Measurements from ENCODE around the gene FNTB. TPM values are rescaled to one million over a fixed set of nuclear protein-coding genes. Genes with fewer than 3 reads are reported as not detected.

The FNTB gene
- total and polyA plus RNA-seq, 9 of the 15 experiments (the other 6 are each of a cell fraction or from before 2014, with no cell fraction given): 6.9 to 23.2 (median 12.2) TPM

DNA sequence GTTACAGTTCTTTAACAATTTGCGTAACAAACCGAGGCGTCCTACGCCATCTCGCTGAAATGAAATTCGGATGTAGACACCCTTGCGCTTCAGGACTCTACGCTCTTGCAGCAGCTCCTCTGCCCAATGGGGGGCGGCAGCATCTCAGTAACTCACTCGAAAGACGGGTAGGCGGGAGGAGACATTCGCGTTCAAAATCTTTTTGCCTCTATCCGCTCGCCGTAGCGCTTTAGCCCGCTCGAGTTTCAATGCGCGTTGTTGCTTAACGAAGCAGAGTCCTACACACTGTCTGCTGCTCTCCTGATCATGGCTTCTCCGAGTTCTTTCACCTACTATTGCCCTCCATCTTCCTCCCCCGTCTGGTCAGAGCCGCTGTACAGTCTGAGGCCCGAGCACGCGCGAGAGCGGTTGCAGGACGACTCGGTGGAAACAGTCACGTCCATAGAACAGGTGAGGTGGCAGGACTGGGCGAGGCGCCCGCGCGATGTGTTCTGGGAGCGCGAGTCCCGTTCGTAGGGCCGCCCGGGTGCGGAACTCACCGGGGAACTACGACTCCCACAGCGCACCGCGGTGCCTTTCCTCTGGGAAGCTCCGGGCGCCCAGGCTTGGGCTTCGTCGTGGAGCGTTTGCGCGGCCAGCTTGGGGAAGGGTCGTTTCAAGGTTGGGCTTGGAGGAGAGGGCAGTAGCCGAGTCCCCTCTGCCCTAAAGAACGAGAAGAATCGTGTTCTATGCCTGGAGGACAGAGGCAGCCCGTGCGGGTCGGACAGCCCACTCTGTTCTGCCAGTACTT lies at the start of gene FNTB (continued):
- TF ChIP-seq NR3C1 (CRISPR knock-in tag; IDR thresholded peaks at IDR 0.05): no peak
- no peak for TF ChIP-seq PHTF2 (CRISPR knock-in tag; IDR thresholded peaks at IDR 0.05)
- TF ChIP-seq TAF1 (IDR thresholded peaks at IDR 0.05; ENCODE audit: control insufficient read depth, extremely low read depth, insufficient read depth, low read length, severe bottlenecking): peak; percentile 60
- peak; percentile 55; the same call in 1 of the 2 replicates for TF ChIP-seq CC2D1A (IDR thresholded peaks at IDR 0.05)
- peak; percentile 44; the same call in 1 of the 2 replicates for TF ChIP-seq ZNF592 (IDR thresholded peaks at IDR 0.05)
- TF ChIP-seq SFPQ (IDR thresholded peaks at IDR 0.05; ENCODE audit: low read depth, low read length): no peak
- 0 out of 2 replicates have a peak, but pooled peaks have one; percentile 7 for TF ChIP-seq JUN (IDR thresholded peaks at IDR 0.05; ENCODE audit: borderline replicate concordance, low read depth, low read length)
- no peak for TF ChIP-seq JUN (CRISPR knock-in tag; IDR thresholded peaks at IDR 0.05; ENCODE audit: borderline replicate concordance)
- TF ChIP-seq MYBL2 (IDR thresholded peaks at IDR 0.05; ENCODE audit: low read depth): 0 out of 2 replicates have a peak, but pooled peaks have one; percentile 28
- no peak for TF ChIP-seq MYBL2 (CRISPR knock-in tag; IDR thresholded peaks at IDR 0.05; ENCODE audit: borderline replicate concordance)
- TF ChIP-seq ATF7 (IDR thresholded peaks at IDR 0.05): peak; percentile 76
- 0 out of 2 replicates have a peak, but pooled peaks have one; percentile 34 for TF ChIP-seq TARDBP (IDR thresholded peaks at IDR 0.05)
- TF ChIP-seq, protein P1, sequence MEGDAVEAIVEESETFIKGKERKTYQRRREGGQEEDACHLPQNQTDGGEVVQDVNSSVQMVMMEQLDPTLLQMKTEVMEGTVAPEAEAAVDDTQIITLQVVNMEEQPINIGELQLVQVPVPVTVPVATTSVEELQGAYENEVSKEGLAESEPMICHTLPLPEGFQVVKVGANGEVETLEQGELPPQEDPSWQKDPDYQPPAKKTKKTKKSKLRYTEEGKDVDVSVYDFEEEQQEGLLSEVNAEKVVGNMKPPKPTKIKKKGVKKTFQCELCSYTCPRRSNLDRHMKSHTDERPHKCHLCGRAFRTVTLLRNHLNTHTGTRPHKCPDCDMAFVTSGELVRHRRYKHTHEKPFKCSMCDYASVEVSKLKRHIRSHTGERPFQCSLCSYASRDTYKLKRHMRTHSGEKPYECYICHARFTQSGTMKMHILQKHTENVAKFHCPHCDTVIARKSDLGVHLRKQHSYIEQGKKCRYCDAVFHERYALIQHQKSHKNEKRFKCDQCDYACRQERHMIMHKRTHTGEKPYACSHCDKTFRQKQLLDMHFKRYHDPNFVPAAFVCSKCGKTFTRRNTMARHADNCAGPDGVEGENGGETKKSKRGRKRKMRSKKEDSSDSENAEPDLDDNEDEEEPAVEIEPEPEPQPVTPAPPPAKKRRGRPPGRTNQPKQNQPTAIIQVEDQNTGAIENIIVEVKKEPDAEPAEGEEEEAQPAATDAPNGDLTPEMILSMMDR (IDR thresholded peaks at IDR 0.05 in 2 of 3, conservative IDR thresholded peaks at IDR 0.05 in 1 of 3; ENCODE audit: insufficient read depth in 2 of 3, low read depth in 1 of 3, low read length in 3 of 3): peak; percentile 82 to 94 (median 93)
- TF ChIP-seq, protein P2, sequence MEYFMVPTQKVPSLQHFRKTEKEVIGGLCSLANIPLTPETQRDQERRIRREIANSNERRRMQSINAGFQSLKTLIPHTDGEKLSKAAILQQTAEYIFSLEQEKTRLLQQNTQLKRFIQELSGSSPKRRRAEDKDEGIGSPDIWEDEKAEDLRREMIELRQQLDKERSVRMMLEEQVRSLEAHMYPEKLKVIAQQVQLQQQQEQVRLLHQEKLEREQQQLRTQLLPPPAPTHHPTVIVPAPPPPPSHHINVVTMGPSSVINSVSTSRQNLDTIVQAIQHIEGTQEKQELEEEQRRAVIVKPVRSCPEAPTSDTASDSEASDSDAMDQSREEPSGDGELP (CRISPR knock-in tag; IDR thresholded peaks at IDR 0.05; ENCODE audit: borderline replicate concordance): peak; percentile 89

All from K562 (cell line).